GM23338 (cell line): ENCODE measurements around the gene IFT43. TPM values are rescaled to one million over a fixed set of nuclear protein-coding genes. Genes with fewer than 3 reads are reported as not detected.

Source experiments
- ATAC-seq: fragments of 200-7000 bp; cut with Tn5 transposase; 3 replicates; pipeline ENCODE4 v1.9.1; 2020
- DNase-seq: peaks from one replicate; pipeline ENCODE4 v3.0.0-alpha.2; 2015; ENCODE audit warnings: low spot score
- H2AFZ ChIP-seq: fragments of 200-600 bp; sonication (generic); 2 replicates; pipeline ENCODE4 v1.8.0; 2016; ENCODE audit warnings: antibody characterized with exemption, mild to moderate bottlenecking, moderate library complexity
- H3F3A ChIP-seq: fragments of 200-600 bp; sonication (generic); replicated peaks from 2 replicates; pipeline ENCODE4 v1.8.0; 2017; ENCODE audit warnings: antibody characterized with exemption, mixed run types, low read depth
- H3K27ac ChIP-seq: fragments of 200-600 bp; sonication (generic); 2 replicates; pipeline ENCODE4 v1.6.1; 2016; ENCODE audit warnings: low read depth
- H3K27me3 ChIP-seq: fragments of 200-600 bp; sonication (generic); 2 replicates; pipeline ENCODE4 v1.8.0; 2016; ENCODE audit warnings: mild to moderate bottlenecking, mixed run types, moderate library complexity; ENCODE audit not compliant: insufficient read depth
- H3K36me3 ChIP-seq: fragments of 200-600 bp; sonication (generic); 2 replicates; pipeline ENCODE4 v1.8.0; 2016; ENCODE audit warnings: mild to moderate bottlenecking; ENCODE audit not compliant: insufficient read depth
- H3K4me1 ChIP-seq: fragments of 200-600 bp; sonication (generic); 2 replicates; pipeline ENCODE4 v1.8.0; 2016; ENCODE audit warnings: mild to moderate bottlenecking, moderate library complexity; ENCODE audit not compliant: insufficient read depth
- H3K4me2 ChIP-seq: fragments of 200-600 bp; sonication (generic); 2 replicates; pipeline ENCODE4 v1.7.1; 2017; ENCODE audit warnings: mixed run types
- H3K4me3 ChIP-seq: fragments of 200-600 bp; sonication (generic); 2 replicates; pipeline ENCODE4 v1.6.1; 2016; ENCODE audit warnings: mixed run types
- H3K79me2 ChIP-seq: fragments of 200-600 bp; sonication (generic); replicated peaks from 2 replicates; pipeline ENCODE4 v1.8.0; 2017; ENCODE audit warnings: mild to moderate bottlenecking; ENCODE audit not compliant: insufficient read depth
- H3K9me2 ChIP-seq: fragments of 200-600 bp; sonication (generic); 2 replicates; pipeline ENCODE4 v1.8.0; 2017; ENCODE audit not compliant: insufficient read depth
- H4K20me1 ChIP-seq: fragments of 200-600 bp; sonication (generic); replicated peaks from 2 replicates; pipeline ENCODE4 v1.8.0; 2017; ENCODE audit warnings: mild to moderate bottlenecking; ENCODE audit not compliant: insufficient read depth
- H3K27ac Mint-ChIP-seq: 2 replicates; pipeline ENCODE4 v1.8.0; 2020; ENCODE audit warnings: inconsistent platforms, mild to moderate bottlenecking, moderate library complexity, mixed read lengths
- H3K27me3 Mint-ChIP-seq: 3 replicates; pipeline ENCODE4 v1.8.0; 2022; ENCODE audit warnings: low read depth, mild to moderate bottlenecking, moderate library complexity, mixed read lengths, inconsistent platforms; ENCODE audit not compliant: insufficient read depth, poor library complexity
- H3K36me3 Mint-ChIP-seq: 3 replicates; pipeline ENCODE4 v1.8.0; 2021; ENCODE audit warnings: low read depth, mild to moderate bottlenecking, inconsistent platforms, moderate library complexity, mixed read lengths
- H3K4me1 Mint-ChIP-seq: 3 replicates; pipeline ENCODE4 v1.8.0; 2020; ENCODE audit warnings: mild to moderate bottlenecking, inconsistent platforms, mixed read lengths
- H3K4me3 Mint-ChIP-seq: 3 replicates; pipeline ENCODE4 v1.8.0; 2021; ENCODE audit warnings: moderate library complexity, mild to moderate bottlenecking, inconsistent platforms, mixed read lengths
- H3K9me3 Mint-ChIP-seq: 3 replicates; pipeline ENCODE4 v1.8.0; 2020; ENCODE audit warnings: moderate library complexity, mild to moderate bottlenecking, inconsistent platforms, mixed read lengths
- CREB1 ChIP-seq: fragments of 250-450 bp; sonication (Bioruptor Pico); IDR thresholded peaks from 2 replicates; pipeline ENCODE4 v1.5.0; 2020; ENCODE audit warnings: low read depth, mild to moderate bottlenecking, moderate library complexity
- EZH2 ChIP-seq: fragments of 200-600 bp; sonication (generic); IDR thresholded peaks from one replicate; pipeline ENCODE4 v1.8.0; 2017; ENCODE audit warnings: antibody characterized with exemption, mild to moderate bottlenecking, low read depth; ENCODE audit not compliant: unreplicated experiment
- EZH2phosphoT487 ChIP-seq: fragments of 200-600 bp; sonication (generic); IDR thresholded peaks from one replicate; pipeline ENCODE4 v1.8.1; 2018; ENCODE audit warnings: antibody characterized with exemption; ENCODE audit not compliant: unreplicated experiment
- JUNB ChIP-seq: IDR thresholded peaks from one replicate; pipeline ENCODE4 v1.6.1; 2016; ENCODE audit warnings: antibody characterized with exemption; ENCODE audit not compliant: unreplicated experiment
- NANOG ChIP-seq: IDR thresholded peaks from 2 replicates; pipeline ENCODE4 v1.6.1; 2016; ENCODE audit warnings: antibody characterized with exemption, borderline replicate concordance
- STAT1 ChIP-seq: IDR thresholded peaks from one replicate; pipeline ENCODE4 v1.6.1; 2016; ENCODE audit warnings: antibody characterized with exemption; ENCODE audit not compliant: unreplicated experiment
- ZNF114 ChIP-seq: fragments of 250-450 bp; sonication (Bioruptor Pico); IDR thresholded peaks from 2 replicates; pipeline ENCODE4 v1.5.0; 2020; ENCODE audit warnings: mild to moderate bottlenecking, moderate library complexity
- ZNF331 ChIP-seq: fragments of 250-450 bp; sonication (Bioruptor Pico); IDR thresholded peaks from 2 replicates; pipeline ENCODE4 v1.5.0; 2020; ENCODE audit warnings: low read depth, mild to moderate bottlenecking, moderate library complexity
- polyA plus RNA-seq: library from polyadenylated mRNA; unstranded; fragments of >200 nt; fragmentation: Nextera tagmentation; extraction: Ambion mirVana; gene quantifications from 2 replicates; pipeline ENCODE4 v1.2.1, GENCODE V29; 2016
- total RNA-seq: library from RNA; depleted of rRNA; stranded (reverse); fragments of >200 nt; shearing (Covaris generic); gene quantifications from 2 replicates; pipeline ENCODE4 v1.2.3, GENCODE V29; 2014
- TF ChIP-seq, protein P1 (sequence below), 2 experiments: fragments of 200-600 bp in 1 of 2; sonication (generic) in 1 of 2; conservative IDR thresholded peaks; 2 replicates each; pipeline versions ENCODE4 v1.5.1 to v1.6.1; 2016 to 2017; ENCODE audit warnings: antibody characterized with exemption in 2 of 2, low read depth in 2 of 2, mild to moderate bottlenecking in 2 of 2, moderate library complexity in 1 of 2
- TF ChIP-seq, protein P2 (sequence below): IDR thresholded peaks from 2 replicates; pipeline ENCODE4 v1.6.1; 2016; ENCODE audit warnings: antibody characterized with exemption
- TF ChIP-seq, protein P3 (sequence below): fragments of 250-450 bp; sonication (Bioruptor Pico); IDR thresholded peaks from 2 replicates; pipeline ENCODE4 v1.5.0; 2020; ENCODE audit warnings: mild to moderate bottlenecking, moderate library complexity
- TF ChIP-seq, protein P4 (sequence below): IDR thresholded peaks from one replicate; pipeline ENCODE4 v1.6.1; 2018; ENCODE audit warnings: antibody characterized with exemption; ENCODE audit not compliant: unreplicated experiment

Gene IFT43
- total and polyA plus RNA-seq, 2 experiments from 2014 or later: 21.5 to 43.1 TPM

DNA sequence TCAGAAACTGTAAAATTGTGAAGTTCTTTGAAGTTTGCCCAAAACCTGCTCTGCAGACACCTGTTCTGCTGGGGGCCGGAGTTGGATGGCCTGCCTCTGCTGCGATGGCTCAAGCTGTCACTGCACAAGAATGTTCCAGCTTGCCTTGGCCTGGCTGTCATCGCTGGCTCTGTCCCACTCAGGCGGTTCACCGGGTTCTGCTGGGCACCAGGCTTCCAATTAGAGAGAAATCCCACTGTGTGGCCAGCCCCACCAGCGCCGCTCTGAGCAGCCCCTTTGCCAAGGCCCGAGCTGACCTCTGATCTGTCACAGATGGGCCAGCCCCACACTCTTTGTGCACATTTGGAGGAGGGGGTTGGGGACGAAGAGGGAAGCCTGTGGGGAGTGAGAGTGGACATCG, 94.5 kb downstream of the IFT43 start:
- TF ChIP-seq NANOG (no peak), EZH2 (no peak), STAT1 (no peak), ZNF331 (CRISPR knock-in tag) (no peak), CREB1 (no peak), ZNF114 (CRISPR knock-in tag) (no peak), JUNB (no peak), EZH2phosphoT487 (no peak)
- TF ChIP-seq, protein P1, sequence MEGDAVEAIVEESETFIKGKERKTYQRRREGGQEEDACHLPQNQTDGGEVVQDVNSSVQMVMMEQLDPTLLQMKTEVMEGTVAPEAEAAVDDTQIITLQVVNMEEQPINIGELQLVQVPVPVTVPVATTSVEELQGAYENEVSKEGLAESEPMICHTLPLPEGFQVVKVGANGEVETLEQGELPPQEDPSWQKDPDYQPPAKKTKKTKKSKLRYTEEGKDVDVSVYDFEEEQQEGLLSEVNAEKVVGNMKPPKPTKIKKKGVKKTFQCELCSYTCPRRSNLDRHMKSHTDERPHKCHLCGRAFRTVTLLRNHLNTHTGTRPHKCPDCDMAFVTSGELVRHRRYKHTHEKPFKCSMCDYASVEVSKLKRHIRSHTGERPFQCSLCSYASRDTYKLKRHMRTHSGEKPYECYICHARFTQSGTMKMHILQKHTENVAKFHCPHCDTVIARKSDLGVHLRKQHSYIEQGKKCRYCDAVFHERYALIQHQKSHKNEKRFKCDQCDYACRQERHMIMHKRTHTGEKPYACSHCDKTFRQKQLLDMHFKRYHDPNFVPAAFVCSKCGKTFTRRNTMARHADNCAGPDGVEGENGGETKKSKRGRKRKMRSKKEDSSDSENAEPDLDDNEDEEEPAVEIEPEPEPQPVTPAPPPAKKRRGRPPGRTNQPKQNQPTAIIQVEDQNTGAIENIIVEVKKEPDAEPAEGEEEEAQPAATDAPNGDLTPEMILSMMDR (conservative IDR thresholded peaks at IDR 0.05; ENCODE audit: low read depth in 2 of 2): no peak
- TF ChIP-seq, protein P2, sequence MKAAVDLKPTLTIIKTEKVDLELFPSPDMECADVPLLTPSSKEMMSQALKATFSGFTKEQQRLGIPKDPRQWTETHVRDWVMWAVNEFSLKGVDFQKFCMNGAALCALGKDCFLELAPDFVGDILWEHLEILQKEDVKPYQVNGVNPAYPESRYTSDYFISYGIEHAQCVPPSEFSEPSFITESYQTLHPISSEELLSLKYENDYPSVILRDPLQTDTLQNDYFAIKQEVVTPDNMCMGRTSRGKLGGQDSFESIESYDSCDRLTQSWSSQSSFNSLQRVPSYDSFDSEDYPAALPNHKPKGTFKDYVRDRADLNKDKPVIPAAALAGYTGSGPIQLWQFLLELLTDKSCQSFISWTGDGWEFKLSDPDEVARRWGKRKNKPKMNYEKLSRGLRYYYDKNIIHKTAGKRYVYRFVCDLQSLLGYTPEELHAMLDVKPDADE: no peak
- TF ChIP-seq, protein P3, sequence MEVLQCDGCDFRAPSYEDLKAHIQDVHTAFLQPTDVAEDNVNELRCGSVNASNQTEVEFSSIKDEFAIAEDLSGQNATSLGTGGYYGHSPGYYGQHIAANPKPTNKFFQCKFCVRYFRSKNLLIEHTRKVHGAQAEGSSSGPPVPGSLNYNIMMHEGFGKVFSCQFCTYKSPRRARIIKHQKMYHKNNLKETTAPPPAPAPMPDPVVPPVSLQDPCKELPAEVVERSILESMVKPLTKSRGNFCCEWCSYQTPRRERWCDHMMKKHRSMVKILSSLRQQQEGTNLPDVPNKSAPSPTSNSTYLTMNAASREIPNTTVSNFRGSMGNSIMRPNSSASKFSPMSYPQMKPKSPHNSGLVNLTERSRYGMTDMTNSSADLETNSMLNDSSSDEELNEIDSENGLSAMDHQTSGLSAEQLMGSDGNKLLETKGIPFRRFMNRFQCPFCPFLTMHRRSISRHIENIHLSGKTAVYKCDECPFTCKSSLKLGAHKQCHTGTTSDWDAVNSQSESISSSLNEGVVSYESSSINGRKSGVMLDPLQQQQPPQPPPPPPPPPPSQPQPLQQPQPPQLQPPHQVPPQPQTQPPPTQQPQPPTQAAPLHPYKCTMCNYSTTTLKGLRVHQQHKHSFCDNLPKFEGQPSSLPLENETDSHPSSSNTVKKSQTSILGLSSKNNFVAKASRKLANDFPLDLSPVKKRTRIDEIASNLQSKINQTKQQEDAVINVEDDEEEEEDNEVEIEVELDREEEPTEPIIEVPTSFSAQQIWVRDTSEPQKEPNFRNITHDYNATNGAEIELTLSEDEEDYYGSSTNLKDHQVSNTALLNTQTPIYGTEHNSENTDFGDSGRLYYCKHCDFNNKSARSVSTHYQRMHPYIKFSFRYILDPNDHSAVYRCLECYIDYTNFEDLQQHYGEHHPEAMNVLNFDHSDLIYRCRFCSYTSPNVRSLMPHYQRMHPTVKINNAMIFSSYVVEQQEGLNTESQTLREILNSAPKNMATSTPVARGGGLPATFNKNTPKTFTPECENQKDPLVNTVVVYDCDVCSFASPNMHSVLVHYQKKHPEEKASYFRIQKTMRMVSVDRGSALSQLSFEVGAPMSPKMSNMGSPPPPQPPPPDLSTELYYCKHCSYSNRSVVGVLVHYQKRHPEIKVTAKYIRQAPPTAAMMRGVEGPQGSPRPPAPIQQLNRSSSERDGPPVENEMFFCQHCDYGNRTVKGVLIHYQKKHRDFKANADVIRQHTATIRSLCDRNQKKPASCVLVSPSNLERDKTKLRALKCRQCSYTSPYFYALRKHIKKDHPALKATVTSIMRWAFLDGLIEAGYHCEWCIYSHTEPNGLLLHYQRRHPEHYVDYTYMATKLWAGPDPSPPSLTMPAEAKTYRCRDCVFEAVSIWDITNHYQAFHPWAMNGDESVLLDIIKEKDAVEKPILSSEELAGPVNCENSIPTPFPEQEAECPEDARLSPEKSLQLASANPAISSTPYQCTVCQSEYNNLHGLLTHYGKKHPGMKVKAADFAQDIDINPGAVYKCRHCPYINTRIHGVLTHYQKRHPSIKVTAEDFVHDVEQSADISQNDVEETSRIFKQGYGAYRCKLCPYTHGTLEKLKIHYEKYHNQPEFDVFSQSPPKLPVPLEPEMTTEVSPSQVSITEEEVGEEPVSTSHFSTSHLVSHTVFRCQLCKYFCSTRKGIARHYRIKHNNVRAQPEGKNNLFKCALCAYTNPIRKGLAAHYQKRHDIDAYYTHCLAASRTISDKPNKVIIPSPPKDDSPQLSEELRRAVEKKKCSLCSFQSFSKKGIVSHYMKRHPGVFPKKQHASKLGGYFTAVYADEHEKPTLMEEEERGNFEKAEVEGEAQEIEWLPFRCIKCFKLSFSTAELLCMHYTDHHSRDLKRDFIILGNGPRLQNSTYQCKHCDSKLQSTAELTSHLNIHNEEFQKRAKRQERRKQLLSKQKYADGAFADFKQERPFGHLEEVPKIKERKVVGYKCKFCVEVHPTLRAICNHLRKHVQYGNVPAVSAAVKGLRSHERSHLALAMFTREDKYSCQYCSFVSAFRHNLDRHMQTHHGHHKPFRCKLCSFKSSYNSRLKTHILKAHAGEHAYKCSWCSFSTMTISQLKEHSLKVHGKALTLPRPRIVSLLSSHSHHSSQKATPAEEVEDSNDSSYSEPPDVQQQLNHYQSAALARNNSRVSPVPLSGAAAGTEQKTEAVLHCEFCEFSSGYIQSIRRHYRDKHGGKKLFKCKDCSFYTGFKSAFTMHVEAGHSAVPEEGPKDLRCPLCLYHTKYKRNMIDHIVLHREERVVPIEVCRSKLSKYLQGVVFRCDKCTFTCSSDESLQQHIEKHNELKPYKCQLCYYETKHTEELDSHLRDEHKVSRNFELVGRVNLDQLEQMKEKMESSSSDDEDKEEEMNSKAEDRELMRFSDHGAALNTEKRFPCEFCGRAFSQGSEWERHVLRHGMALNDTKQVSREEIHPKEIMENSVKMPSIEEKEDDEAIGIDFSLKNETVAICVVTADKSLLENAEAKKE: no peak
- TF ChIP-seq, protein P4, sequence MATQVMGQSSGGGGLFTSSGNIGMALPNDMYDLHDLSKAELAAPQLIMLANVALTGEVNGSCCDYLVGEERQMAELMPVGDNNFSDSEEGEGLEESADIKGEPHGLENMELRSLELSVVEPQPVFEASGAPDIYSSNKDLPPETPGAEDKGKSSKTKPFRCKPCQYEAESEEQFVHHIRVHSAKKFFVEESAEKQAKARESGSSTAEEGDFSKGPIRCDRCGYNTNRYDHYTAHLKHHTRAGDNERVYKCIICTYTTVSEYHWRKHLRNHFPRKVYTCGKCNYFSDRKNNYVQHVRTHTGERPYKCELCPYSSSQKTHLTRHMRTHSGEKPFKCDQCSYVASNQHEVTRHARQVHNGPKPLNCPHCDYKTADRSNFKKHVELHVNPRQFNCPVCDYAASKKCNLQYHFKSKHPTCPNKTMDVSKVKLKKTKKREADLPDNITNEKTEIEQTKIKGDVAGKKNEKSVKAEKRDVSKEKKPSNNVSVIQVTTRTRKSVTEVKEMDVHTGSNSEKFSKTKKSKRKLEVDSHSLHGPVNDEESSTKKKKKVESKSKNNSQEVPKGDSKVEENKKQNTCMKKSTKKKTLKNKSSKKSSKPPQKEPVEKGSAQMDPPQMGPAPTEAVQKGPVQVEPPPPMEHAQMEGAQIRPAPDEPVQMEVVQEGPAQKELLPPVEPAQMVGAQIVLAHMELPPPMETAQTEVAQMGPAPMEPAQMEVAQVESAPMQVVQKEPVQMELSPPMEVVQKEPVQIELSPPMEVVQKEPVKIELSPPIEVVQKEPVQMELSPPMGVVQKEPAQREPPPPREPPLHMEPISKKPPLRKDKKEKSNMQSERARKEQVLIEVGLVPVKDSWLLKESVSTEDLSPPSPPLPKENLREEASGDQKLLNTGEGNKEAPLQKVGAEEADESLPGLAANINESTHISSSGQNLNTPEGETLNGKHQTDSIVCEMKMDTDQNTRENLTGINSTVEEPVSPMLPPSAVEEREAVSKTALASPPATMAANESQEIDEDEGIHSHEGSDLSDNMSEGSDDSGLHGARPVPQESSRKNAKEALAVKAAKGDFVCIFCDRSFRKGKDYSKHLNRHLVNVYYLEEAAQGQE: no peak
- H4K20me1 ChIP-seq: no peaks in the 10 kb centered on the region; the same call in 1 of the 2 replicates
- H3K36me3 ChIP-seq: no peaks in the 10 kb centered on the region
- no peak overlapping the region for H2AFZ ChIP-seq
- Mint-ChIP-seq H3K36me3 (peaks cover 4% of the 10 kb centered on the region; the same call in 1 of the 3 replicates), H3K4me1 (peaks cover 31% of the 10 kb centered on the region), H3K27ac (no peak overlapping the region), H3K27me3 (peaks cover 11% of the 10 kb centered on the region), H3K4me3 (no peak overlapping the region), H3K9me3 (no peaks in the 10 kb centered on the region)
- H3K27me3 ChIP-seq: no peaks in the 10 kb centered on the region
- H3K27ac ChIP-seq: no peak overlapping the region
- ATAC-seq (no peak), DNase-seq (no peak)
- H3K4me1 ChIP-seq: peaks cover 22% of the 10 kb centered on the region
- H3K79me2 ChIP-seq: no peaks in the 10 kb centered on the region
- no peak overlapping the region for H3K4me2 ChIP-seq
- 0 out of 2 replicates have a peak, but pooled peaks cover 3% of the 10 kb centered on the region for H3F3A ChIP-seq
- H3K4me3 ChIP-seq: no peak overlapping the region
- H3K9me2 ChIP-seq: peaks cover 8% of the 10 kb centered on the region; the same call in 1 of the 2 replicates
